ENCODE data around the gene PNMT.

- TF ChIP-seq REST (IDR thresholded peaks at IDR 0.05; ENCODE audit: low read depth) (no peak), EP300 (IDR thresholded peaks at IDR 0.05; ENCODE audit: borderline replicate concordance) (no peak), TCF12 (IDR thresholded peaks at IDR 0.05; ENCODE audit: low read depth) (no peak), YY1 (IDR thresholded peaks at IDR 0.05; ENCODE audit: low read depth) (no peak), NFIC (IDR thresholded peaks at IDR 0.05) (no peak), MAX (IDR thresholded peaks at IDR 0.05) (no peak), CEBPB (IDR thresholded peaks at IDR 0.05) (no peak), TEAD4 (IDR thresholded peaks at IDR 0.05) (no peak), TAF1 (IDR thresholded peaks at IDR 0.05; ENCODE audit: low read depth) (no peak), EGR1 (IDR thresholded peaks at IDR 0.05) (no peak)
Observed at GRCh38 chr17:39667262-39667944, 850 bp upstream of the PNMT start.
